ENCODE results near the gene ITGB1BP1.

GRCh38 chr2:9428965-9429577 is 5.7 kb upstream of the ITGB1BP1 start:
- TF ChIP-seq TAF1 (IDR thresholded peaks at IDR 0.05; ENCODE audit: borderline replicate concordance, low read depth, low read length) (no peak), POLR2AphosphoS5 (IDR thresholded peaks at IDR 0.05; ENCODE audit: low read depth, low read length) (no peak), POLR2A (IDR thresholded peaks at IDR 0.05; ENCODE audit: low read depth, low read length) (no peak)
